ENCODE results near the gene LPIN3. TPM values are rescaled to one million over a fixed set of nuclear protein-coding genes. Genes with fewer than 3 reads are reported as not detected.

The LPIN3 gene
- total and polyA plus RNA-seq, 2 of the 4 experiments (the other 2 are of a cell fraction): 2.3 to 8.3 TPM

DNA sequence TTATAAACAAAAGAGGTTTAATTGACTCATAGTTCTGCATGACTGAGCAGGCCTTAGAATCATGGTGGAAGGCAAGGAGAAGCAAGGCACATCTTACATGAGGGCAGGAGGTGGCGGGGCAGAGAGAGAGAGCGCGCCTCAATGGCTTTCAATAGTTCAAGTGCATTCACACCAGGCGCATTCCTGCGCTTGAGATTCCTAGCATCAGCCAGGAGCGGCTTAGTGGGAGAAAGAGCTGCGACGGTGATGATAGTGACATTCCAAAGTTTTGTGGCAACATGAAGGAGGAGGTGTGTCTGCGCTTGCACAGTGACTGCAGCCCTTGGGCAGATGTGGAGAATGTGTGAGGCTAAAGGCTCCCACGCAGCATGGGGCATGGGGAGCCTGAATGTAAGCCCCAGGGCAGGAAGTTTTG is 51.0 kb downstream of the LPIN3 start:
- Histone ChIP-seq H3K18ac (ENCODE audit: low read depth, low read length) (no peak overlapping the region), H3K9ac (ENCODE audit: low read depth, low read length) (no peak overlapping the region), H2AFZ (replicated peaks; ENCODE audit: low read length, poor library complexity) (no peak overlapping the region), H2BK20ac (ENCODE audit: low read depth, low read length) (no peak overlapping the region), H3K14ac (replicated peaks; ENCODE audit: low read depth, low read length) (no peak overlapping the region), H2BK120ac (ENCODE audit: low read depth, low read length) (no peak overlapping the region), H3K36me3 (ENCODE audit: control insufficient read depth, insufficient read depth, low read length) (no peaks in the 10 kb centered on the region), H3K23ac (ENCODE audit: low read depth, low read length) (no peak overlapping the region), H3K4me1 (ENCODE audit: control insufficient read depth, insufficient read depth, low read length) (peaks cover 4% of the 10 kb centered on the region; the same call in 1 of the 2 replicates), H3K9me1 (ENCODE audit: insufficient read depth, low read length) (no peaks in the 10 kb centered on the region), H3K4me3 (ENCODE audit: insufficient read depth, low read depth, low read length) (no peak overlapping the region), H3K9me3 (ENCODE audit: control insufficient read depth, insufficient read depth, low read length) (no peaks in the 10 kb centered on the region), H3K27ac (ENCODE audit: insufficient read depth, low read length) (no peak overlapping the region), H3K4me2 (ENCODE audit: low read depth, low read length) (no peak overlapping the region), H4K20me1 (ENCODE audit: insufficient read depth, low read length) (no peaks in the 10 kb centered on the region), H2AK9ac (replicated peaks; ENCODE audit: low read depth, low read length, poor library complexity) (no peak overlapping the region), H2BK15ac (ENCODE audit: low read depth, low read length) (no peak overlapping the region), H2BK5ac (ENCODE audit: low read depth, low read length, poor library complexity, severe bottlenecking) (no peak overlapping the region), H4K8ac (ENCODE audit: low read depth in 2 of 2, low read length in 2 of 2) (no peak overlapping the region), H4K91ac (ENCODE audit: insufficient read depth, low read depth, low read length) (no peak overlapping the region), H3K56ac (ENCODE audit: extremely low read depth, insufficient read depth, low read length) (no peak overlapping the region), H3K4ac (ENCODE audit: low read depth, low read length) (no peak overlapping the region), H3K79me1 (ENCODE audit: low read depth in 1 of 2, low read length in 2 of 2) (no peaks in the 10 kb centered on the region), H3K27me3 (ENCODE audit: control insufficient read depth, insufficient read depth, low read length) (peaks cover 6% of the 10 kb centered on the region), H4K5ac (ENCODE audit: low read depth, low read length) (no peak overlapping the region), H2AK5ac (ENCODE audit: low read depth, low read length) (no peak overlapping the region)
- BruUV-seq (replicated peaks): no TSS peak
- no peak for TF ChIP-seq FOS (IDR thresholded peaks at IDR 0.05; ENCODE audit: low read depth, low read length)
- TF ChIP-seq BHLHE40 (IDR thresholded peaks at IDR 0.05; ENCODE audit: low read depth, low read length): no peak
- TF ChIP-seq, protein P1, sequence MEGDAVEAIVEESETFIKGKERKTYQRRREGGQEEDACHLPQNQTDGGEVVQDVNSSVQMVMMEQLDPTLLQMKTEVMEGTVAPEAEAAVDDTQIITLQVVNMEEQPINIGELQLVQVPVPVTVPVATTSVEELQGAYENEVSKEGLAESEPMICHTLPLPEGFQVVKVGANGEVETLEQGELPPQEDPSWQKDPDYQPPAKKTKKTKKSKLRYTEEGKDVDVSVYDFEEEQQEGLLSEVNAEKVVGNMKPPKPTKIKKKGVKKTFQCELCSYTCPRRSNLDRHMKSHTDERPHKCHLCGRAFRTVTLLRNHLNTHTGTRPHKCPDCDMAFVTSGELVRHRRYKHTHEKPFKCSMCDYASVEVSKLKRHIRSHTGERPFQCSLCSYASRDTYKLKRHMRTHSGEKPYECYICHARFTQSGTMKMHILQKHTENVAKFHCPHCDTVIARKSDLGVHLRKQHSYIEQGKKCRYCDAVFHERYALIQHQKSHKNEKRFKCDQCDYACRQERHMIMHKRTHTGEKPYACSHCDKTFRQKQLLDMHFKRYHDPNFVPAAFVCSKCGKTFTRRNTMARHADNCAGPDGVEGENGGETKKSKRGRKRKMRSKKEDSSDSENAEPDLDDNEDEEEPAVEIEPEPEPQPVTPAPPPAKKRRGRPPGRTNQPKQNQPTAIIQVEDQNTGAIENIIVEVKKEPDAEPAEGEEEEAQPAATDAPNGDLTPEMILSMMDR (conservative IDR thresholded peaks at IDR 0.05; ENCODE audit: low read depth, low read length): no peak
- no peak for TF ChIP-seq CHD1 (IDR thresholded peaks at IDR 0.05; ENCODE audit: low read depth, low read length)
- no peak for TF ChIP-seq MAFK (IDR thresholded peaks at IDR 0.05; ENCODE audit: low read depth, low read length)
- no peak for TF ChIP-seq RAD21 (IDR thresholded peaks at IDR 0.05; ENCODE audit: low read length)
- TF ChIP-seq SMC3 (IDR thresholded peaks at IDR 0.05; ENCODE audit: low read depth, low read length): no peak
- no peak for TF ChIP-seq CEBPB (IDR thresholded peaks at IDR 0.05; ENCODE audit: low read depth, low read length)
- TF ChIP-seq NFE2L2 (IDR thresholded peaks at IDR 0.05; ENCODE audit: low read depth, low read length): no peak
- TF ChIP-seq RFX5 (IDR thresholded peaks at IDR 0.05; ENCODE audit: low read depth, low read length): no peak
- TF ChIP-seq MXI1 (IDR thresholded peaks at IDR 0.05; ENCODE audit: borderline replicate concordance, low read depth, low read length): no peak
- TF ChIP-seq POLR2A (IDR thresholded peaks at IDR 0.05; ENCODE audit: low read depth, low read length): no peak
- TF ChIP-seq, protein P2, sequence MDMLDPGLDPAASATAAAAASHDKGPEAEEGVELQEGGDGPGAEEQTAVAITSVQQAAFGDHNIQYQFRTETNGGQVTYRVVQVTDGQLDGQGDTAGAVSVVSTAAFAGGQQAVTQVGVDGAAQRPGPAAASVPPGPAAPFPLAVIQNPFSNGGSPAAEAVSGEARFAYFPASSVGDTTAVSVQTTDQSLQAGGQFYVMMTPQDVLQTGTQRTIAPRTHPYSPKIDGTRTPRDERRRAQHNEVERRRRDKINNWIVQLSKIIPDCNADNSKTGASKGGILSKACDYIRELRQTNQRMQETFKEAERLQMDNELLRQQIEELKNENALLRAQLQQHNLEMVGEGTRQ (IDR thresholded peaks at IDR 0.05; ENCODE audit: low read depth, low read length): no peak
- no peak for TF ChIP-seq MAZ (IDR thresholded peaks at IDR 0.05; ENCODE audit: borderline replicate concordance, low read depth, low read length)
- TF ChIP-seq, protein P3, sequence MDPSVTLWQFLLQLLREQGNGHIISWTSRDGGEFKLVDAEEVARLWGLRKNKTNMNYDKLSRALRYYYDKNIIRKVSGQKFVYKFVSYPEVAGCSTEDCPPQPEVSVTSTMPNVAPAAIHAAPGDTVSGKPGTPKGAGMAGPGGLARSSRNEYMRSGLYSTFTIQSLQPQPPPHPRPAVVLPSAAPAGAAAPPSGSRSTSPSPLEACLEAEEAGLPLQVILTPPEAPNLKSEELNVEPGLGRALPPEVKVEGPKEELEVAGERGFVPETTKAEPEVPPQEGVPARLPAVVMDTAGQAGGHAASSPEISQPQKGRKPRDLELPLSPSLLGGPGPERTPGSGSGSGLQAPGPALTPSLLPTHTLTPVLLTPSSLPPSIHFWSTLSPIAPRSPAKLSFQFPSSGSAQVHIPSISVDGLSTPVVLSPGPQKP (IDR thresholded peaks at IDR 0.05; ENCODE audit: borderline replicate concordance, low read depth, low read length): no peak
- TF ChIP-seq RCOR1 (IDR thresholded peaks at IDR 0.05; ENCODE audit: insufficient replicate concordance, low read length): no peak
- DNase-seq (no peak), ATAC-seq (ENCODE audit: low read depth) (no peak)
- intact Hi-C loops (cut with micrococcal nuclease) (no loop called here), in situ Hi-C loops (cut with MboI; ENCODE audit: low sequenced_read_pairs) (no loop called here), dilution Hi-C loops (cut with HindIII; ENCODE audit: low sequenced_read_pairs, unreplicated experiment) (no loop called here)
- no CpG with 5 or more reads among the region's 10 CpGs for WGBS, 2 experiments (ENCODE audit: extremely low coverage in 2 of 2, insufficient read length in 1 of 2)
- CTCF ChIA-PET: no interaction called here
- POLR2A ChIA-PET (ENCODE audit: unreplicated experiment): no interaction called here

Measured in IMR-90 (cell line).